Measurements from ENCODE around the gene LMX1B.
A peak's percentile ranks its signal among the peaks of the same experiment; 100 is the strongest.

LMX1B gene

GRCh38 chr9:126700903-126701812, 87.4 kb downstream of the LMX1B start:
- H3K27ac ChIP-seq, result no peak overlapping the region
- no peak overlapping the region for H3K4me2 ChIP-seq
- no peak overlapping the region for H3K9ac ChIP-seq
- peaks cover 10% of the 10 kb centered on the region for H3K4me1 ChIP-seq (ENCODE audit: low read depth, poor library complexity, severe bottlenecking)
- TF ChIP-seq CTCF (conservative IDR thresholded peaks at IDR 0.05; ENCODE audit: low read depth, low read length), result no peak
- H3K27me3 ChIP-seq (ENCODE audit: insufficient read depth, low read depth), result peaks cover 70% of the 10 kb centered on the region
- no peak overlapping the region for H3K4me3 ChIP-seq (IDR thresholded peaks at IDR 0.05; ENCODE audit: insufficient read depth, low read depth, low read length)
- no peaks in the 10 kb centered on the region for H3K79me2 ChIP-seq (ENCODE audit: insufficient read depth, low read depth)
- no peak overlapping the region for H2AFZ ChIP-seq (ENCODE audit: low read depth)
- H4K20me1 ChIP-seq (ENCODE audit: insufficient read depth), result no peaks in the 10 kb centered on the region
- H3K36me3 ChIP-seq (ENCODE audit: insufficient read depth), result no peaks in the 10 kb centered on the region

- H3K27ac ChIP-seq, result no peak overlapping the region
- peaks cover 64% of the 10 kb centered on the region for H3K27me3 ChIP-seq (ENCODE audit: insufficient read depth, low read depth)
- no peak for TF ChIP-seq CTCF (conservative IDR thresholded peaks at IDR 0.05; ENCODE audit: low read depth, low read length)
- H3K36me3 ChIP-seq (ENCODE audit: insufficient read depth), result no peaks in the 10 kb centered on the region
- no peak overlapping the region for H3K4me2 ChIP-seq
- H3K9ac ChIP-seq, result no peak overlapping the region
- H2AFZ ChIP-seq (ENCODE audit: low read depth), result no peak overlapping the region
- H3K4me3 ChIP-seq (IDR thresholded peaks at IDR 0.05; ENCODE audit: insufficient read depth, low read depth, low read length), result no peak overlapping the region
- peaks cover 10% of the 10 kb centered on the region for H3K4me1 ChIP-seq (ENCODE audit: low read depth, poor library complexity, severe bottlenecking)
- no peaks in the 10 kb centered on the region for H3K79me2 ChIP-seq (ENCODE audit: insufficient read depth, low read depth)
- H4K20me1 ChIP-seq (ENCODE audit: insufficient read depth), result no peaks in the 10 kb centered on the region
These were observed 88.0 kb downstream of the LMX1B start for GRCh38 chr9:126701813-126702140.

DNA sequence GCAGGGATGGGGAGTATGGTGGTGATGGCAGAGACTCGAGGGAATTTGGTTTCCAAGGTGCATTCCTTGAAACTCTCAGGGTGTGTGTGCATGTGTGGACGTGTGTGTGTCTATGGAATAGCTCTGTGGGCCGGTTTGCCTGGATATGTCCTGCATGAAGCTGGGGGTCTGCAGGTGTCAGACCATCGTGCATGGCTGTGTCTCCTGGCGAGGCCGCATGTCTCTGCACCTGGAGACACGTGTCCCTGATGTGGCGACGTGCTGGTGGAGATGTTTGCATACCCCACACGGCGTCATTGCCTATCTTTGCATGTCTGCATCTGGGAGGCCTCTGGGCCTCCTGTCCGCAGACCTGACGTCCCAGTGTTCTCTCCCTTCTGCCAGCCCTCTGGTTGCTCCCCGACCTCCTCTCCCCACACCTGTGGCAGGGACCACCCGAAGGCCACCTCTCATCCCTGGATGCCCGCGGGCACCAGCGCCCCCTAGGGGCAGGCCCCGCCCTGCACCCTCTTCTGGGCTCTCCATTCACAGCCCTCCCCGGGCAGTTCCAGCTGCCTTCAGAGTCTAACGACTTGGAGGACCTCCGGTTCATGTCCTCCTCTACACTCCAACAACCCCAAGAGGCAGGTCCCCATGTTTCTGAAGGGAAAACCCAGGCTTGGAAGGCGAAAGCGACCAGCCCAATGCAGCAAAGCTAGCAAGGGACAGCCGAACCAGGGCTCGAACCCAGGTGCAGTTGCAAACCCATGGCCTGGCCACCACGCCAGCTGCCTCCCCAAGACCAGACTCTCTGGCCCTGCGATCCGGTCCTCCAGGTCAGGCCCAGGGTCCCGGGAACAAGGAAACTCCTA, 88.6 kb downstream of the LMX1B start:
- Histone ChIP-seq H3K9ac (no peak overlapping the region), H3K4me3 (IDR thresholded peaks at IDR 0.05; ENCODE audit: insufficient read depth, low read depth, low read length) (no peak overlapping the region), H3K36me3 (ENCODE audit: insufficient read depth) (no peaks in the 10 kb centered on the region), H3K79me2 (ENCODE audit: insufficient read depth, low read depth) (no peaks in the 10 kb centered on the region), H3K27ac (no peak overlapping the region), H4K20me1 (ENCODE audit: insufficient read depth) (no peaks in the 10 kb centered on the region), H2AFZ (ENCODE audit: low read depth) (no peak overlapping the region), H3K27me3 (ENCODE audit: insufficient read depth, low read depth) (peaks cover 58% of the 10 kb centered on the region), H3K4me1 (ENCODE audit: low read depth, poor library complexity, severe bottlenecking) (peaks cover 10% of the 10 kb centered on the region), H3K4me2 (no peak overlapping the region)
- TF ChIP-seq CTCF (conservative IDR thresholded peaks at IDR 0.05; ENCODE audit: low read depth, low read length), result peak; percentile 76

DNA sequence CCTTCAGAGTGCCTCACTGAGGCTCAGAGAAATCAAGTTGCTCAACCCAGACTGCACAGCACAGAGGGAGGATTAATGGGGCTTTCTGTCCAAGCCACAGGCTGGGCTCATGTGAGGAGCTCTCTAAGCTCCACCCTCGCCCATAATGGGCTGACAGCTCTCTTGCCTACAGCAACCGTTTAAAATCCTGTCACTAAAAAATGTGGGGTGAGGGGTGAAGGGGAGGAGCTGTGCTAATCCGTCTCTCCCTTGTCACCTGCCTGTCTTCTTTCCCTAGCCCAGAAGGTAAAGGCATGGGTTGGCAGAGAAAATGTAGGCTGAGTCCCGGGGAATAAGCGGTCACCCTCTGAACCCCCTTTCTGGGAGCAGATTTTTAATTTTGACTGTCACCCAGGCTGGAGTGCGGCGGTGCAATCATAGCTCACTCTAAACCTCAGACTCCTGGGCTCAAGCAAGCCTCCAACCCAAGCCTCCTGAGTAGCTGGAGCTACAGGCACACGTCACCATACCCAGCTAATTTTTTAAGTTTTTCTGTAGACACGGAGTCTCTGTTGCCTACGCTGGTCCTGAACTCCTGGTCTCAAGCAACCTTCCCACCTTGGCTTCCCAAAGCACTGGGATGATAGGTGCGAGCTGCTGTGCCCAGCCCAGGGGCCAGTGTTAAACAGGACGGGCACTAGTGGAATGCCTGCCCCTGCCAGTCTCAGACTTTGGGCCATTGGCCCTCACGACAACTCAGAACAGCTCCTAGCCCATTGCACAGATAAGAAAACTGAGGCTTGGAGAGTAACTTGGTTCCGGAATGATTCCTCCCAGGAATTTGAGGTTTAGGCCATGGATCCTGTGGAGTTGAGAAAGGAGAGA, 89.5 kb downstream of the LMX1B start:
- Histone ChIP-seq H3K4me3 (IDR thresholded peaks at IDR 0.05; ENCODE audit: insufficient read depth, low read depth, low read length) (no peak overlapping the region), H2AFZ (ENCODE audit: low read depth) (no peak overlapping the region), H3K4me2 (no peak overlapping the region), H3K9ac (no peak overlapping the region), H3K79me2 (ENCODE audit: insufficient read depth, low read depth) (no peaks in the 10 kb centered on the region), H3K36me3 (ENCODE audit: insufficient read depth) (no peaks in the 10 kb centered on the region), H4K20me1 (ENCODE audit: insufficient read depth) (no peaks in the 10 kb centered on the region), H3K27me3 (ENCODE audit: insufficient read depth, low read depth) (peaks cover 51% of the 10 kb centered on the region), H3K27ac (no peak overlapping the region), H3K4me1 (ENCODE audit: low read depth, poor library complexity, severe bottlenecking) (peaks cover 10% of the 10 kb centered on the region)
- TF ChIP-seq CTCF (conservative IDR thresholded peaks at IDR 0.05; ENCODE audit: low read depth, low read length), result no peak
